Measurements from ENCODE around the gene ZNF77.

Gene ZNF77

GRCh38 chr19:2978166-2978767 is 33.5 kb upstream of the ZNF77 start:
- DNase-seq (ENCODE audit: insufficient read length, low spot score) (no peak), FAIRE-seq (no peak)
- TF ChIP-seq CTCF (IDR thresholded peaks at IDR 0.05; ENCODE audit: insufficient read depth, missing control alignments) = no peak

GRCh38 chr19:2977746-2978138 is 33.0 kb upstream of the ZNF77 start:
- FAIRE-seq (no peak), DNase-seq (ENCODE audit: insufficient read length, low spot score) (no peak)
- no peak for TF ChIP-seq CTCF (IDR thresholded peaks at IDR 0.05; ENCODE audit: insufficient read depth, missing control alignments)

GRCh38 chr19:2977001-2977745 is 32.4 kb upstream of the ZNF77 start, which contains the start of gene TLE6:
Gene TLE6, plus strand, starts transcription at chr19:2977564. Its CDS starts 670 bp downstream, at chr19:2978234.
- peak; percentile 96 for DNase-seq (ENCODE audit: insufficient read length, low spot score)
- FAIRE-seq = no peak
- no peak for TF ChIP-seq CTCF (IDR thresholded peaks at IDR 0.05; ENCODE audit: insufficient read depth, missing control alignments)

GRCh38 chr19:2976609-2977000 is 31.8 kb upstream of the ZNF77 start:
- no peak for TF ChIP-seq CTCF (IDR thresholded peaks at IDR 0.05; ENCODE audit: insufficient read depth, missing control alignments)
- no peak for DNase-seq (ENCODE audit: insufficient read length, low spot score)
- no peak for FAIRE-seq

- DNase-seq (ENCODE audit: insufficient read length, low spot score) (no peak), FAIRE-seq (no peak)
- no peak for TF ChIP-seq CTCF (IDR thresholded peaks at IDR 0.05; ENCODE audit: insufficient read depth, missing control alignments)
Measured at GRCh38 chr19:2974342-2975041, 29.7 kb upstream of the ZNF77 start.

- FAIRE-seq (no peak), DNase-seq (ENCODE audit: insufficient read length, low spot score) (no peak)
- no peak for TF ChIP-seq CTCF (IDR thresholded peaks at IDR 0.05; ENCODE audit: insufficient read depth, missing control alignments)
Measured at GRCh38 chr19:2973229-2973628, 28.5 kb upstream of the ZNF77 start.
